Measurements from ENCODE around the gene IP6K2. TPM values are rescaled to one million over a fixed set of nuclear protein-coding genes. Genes with fewer than 3 reads are reported as not detected.

IP6K2 gene
- total RNA-seq, 1 donor from 2014 or later: 37.4 TPM

- no peak for FAIRE-seq
- DNase-seq (ENCODE audit: low read depth): no peak
- no peak for TF ChIP-seq CTCF (IDR thresholded peaks at IDR 0.05; ENCODE audit: insufficient read depth, low read length, severe bottlenecking)
- Histone ChIP-seq H3K27me3 (ENCODE audit: control insufficient read depth, insufficient read depth, low read length) (no peaks in the 10 kb centered on the region), H3K4me3 (ENCODE audit: low read depth, low read length) (no peak overlapping the region), H3K36me3 (ENCODE audit: control insufficient read depth, insufficient read depth, low read length) (no peaks in the 10 kb centered on the region)
These were observed 76.9 kb downstream of the IP6K2 start for GRCh38 chr3:48639944-48640606.

Other genes starting within 250 kb of the IP6K2 start
- 87.1 and 131 TPM in 2 replicates for gene SHISA5, start 213.0 kb downstream of the IP6K2 start, total RNA-seq
- gene PFKFB4, start 160.4 kb downstream of the IP6K2 start, total RNA-seq: 18.2 and 20.2 TPM in 2 replicates
- 9.6 and 12.9 TPM in 2 replicates for gene UCN2, start 153.4 kb downstream of the IP6K2 start, total RNA-seq
- 147 and 173 TPM in 2 replicates for gene COL7A1, start 121.9 kb downstream of the IP6K2 start, total RNA-seq
- 473 and 946 TPM in 2 replicates for gene UQCRC1, start 107.6 kb downstream of the IP6K2 start, total RNA-seq
- gene TMEM89, start 95.5 kb downstream of the IP6K2 start, total RNA-seq: not detected in 2 replicates
- gene SLC26A6, start 81.8 kb downstream of the IP6K2 start, total RNA-seq: 33.8 and 45.8 TPM in 2 replicates
- gene CELSR3, start 54.3 kb downstream of the IP6K2 start, total RNA-seq: 1.0 and 1.1 TPM in 2 replicates
- gene NCKIPSD, start 31.3 kb downstream of the IP6K2 start, total RNA-seq: 10.5 and 14.3 TPM in 2 replicates
- gene PRKAR2A, start 130.7 kb upstream of the IP6K2 start, total RNA-seq: 28.7 and 32.9 TPM in 2 replicates
- 9.5 and 11.8 TPM in 2 replicates for gene SLC25A20, start 181.7 kb upstream of the IP6K2 start, total RNA-seq
- gene ARIH2, start 201.6 kb upstream of the IP6K2 start, total RNA-seq: 119 and 124 TPM in 2 replicates